ENCODE results near the gene AEN.

The AEN gene

GRCh38 chr15:88604381-88605188, 16.6 kb upstream of the AEN start:
- peaks cover 46% of the 10 kb centered on the region for H3K4me1 ChIP-seq (ENCODE audit: control insufficient read depth, insufficient read depth, low read length)
- H3K4me3 ChIP-seq (ENCODE audit: low read depth, low read length) = peak overlapping the region; percentile 63
- H3K9ac ChIP-seq (ENCODE audit: low read depth, low read length) = no peak overlapping the region
- H3K27me3 ChIP-seq (ENCODE audit: control insufficient read depth, insufficient read depth, low read length) = peaks cover 69% of the 10 kb centered on the region
- no peaks in the 10 kb centered on the region for H3K9me3 ChIP-seq (ENCODE audit: control insufficient read depth, insufficient read depth, low read length)
- no peak overlapping the region for H3K27ac ChIP-seq (ENCODE audit: low read depth, low read length)
- no peaks in the 10 kb centered on the region for H3K36me3 ChIP-seq (ENCODE audit: control insufficient read depth, insufficient read depth, low read length)

GRCh38 chr15:88605189-88606069, 15.7 kb upstream of the AEN start:
- Histone ChIP-seq H3K27ac (ENCODE audit: low read depth, low read length) (no peak overlapping the region), H3K9me3 (ENCODE audit: control insufficient read depth, insufficient read depth, low read length) (no peaks in the 10 kb centered on the region), H3K9ac (ENCODE audit: low read depth, low read length) (no peak overlapping the region), H3K36me3 (ENCODE audit: control insufficient read depth, insufficient read depth, low read length) (no peaks in the 10 kb centered on the region), H3K27me3 (ENCODE audit: control insufficient read depth, insufficient read depth, low read length) (peaks cover 74% of the 10 kb centered on the region), H3K4me1 (ENCODE audit: control insufficient read depth, insufficient read depth, low read length) (peaks cover 54% of the 10 kb centered on the region), H3K4me3 (ENCODE audit: low read depth, low read length) (peak overlapping the region; percentile 63)

- Histone ChIP-seq H3K27me3 (ENCODE audit: control insufficient read depth, insufficient read depth, low read length) (peaks cover 74% of the 10 kb centered on the region), H3K27ac (ENCODE audit: low read depth, low read length) (no peak overlapping the region)
Measured at GRCh38 chr15:88606070-88606794, 14.9 kb upstream of the AEN start.

GRCh38 chr15:88607951-88608350, 13.2 kb upstream of the AEN start:
- Histone ChIP-seq H3K9me3 (ENCODE audit: control insufficient read depth, insufficient read depth, low read length) (no peaks in the 10 kb centered on the region), H3K4me3 (ENCODE audit: low read depth, low read length) (no peak overlapping the region), H3K4me1 (ENCODE audit: control insufficient read depth, insufficient read depth, low read length) (peaks cover 74% of the 10 kb centered on the region), H3K9ac (ENCODE audit: low read depth, low read length) (no peak overlapping the region), H3K27me3 (ENCODE audit: control insufficient read depth, insufficient read depth, low read length) (peaks cover 66% of the 10 kb centered on the region), H3K36me3 (ENCODE audit: control insufficient read depth, insufficient read depth, low read length) (no peaks in the 10 kb centered on the region), H3K27ac (ENCODE audit: low read depth, low read length) (no peak overlapping the region)

More at GRCh38 chr15:88606070-88606794, 14.9 kb upstream of the AEN start:
- H3K4me1 ChIP-seq (ENCODE audit: control insufficient read depth, insufficient read depth, low read length) = peaks cover 61% of the 10 kb centered on the region
- no peaks in the 10 kb centered on the region for H3K9me3 ChIP-seq (ENCODE audit: control insufficient read depth, insufficient read depth, low read length)
- H3K36me3 ChIP-seq (ENCODE audit: control insufficient read depth, insufficient read depth, low read length) = no peaks in the 10 kb centered on the region
- H3K4me3 ChIP-seq (ENCODE audit: low read depth, low read length) = peak overlapping the region; percentile 63
- no peak overlapping the region for H3K9ac ChIP-seq (ENCODE audit: low read depth, low read length)

GRCh38 chr15:88608607-88609181, 12.4 kb upstream of the AEN start:
- Histone ChIP-seq H3K9ac (ENCODE audit: low read depth, low read length) (no peak overlapping the region), H3K36me3 (ENCODE audit: control insufficient read depth, insufficient read depth, low read length) (no peaks in the 10 kb centered on the region), H3K4me3 (ENCODE audit: low read depth, low read length) (no peak overlapping the region), H3K4me1 (ENCODE audit: control insufficient read depth, insufficient read depth, low read length) (peaks cover 72% of the 10 kb centered on the region), H3K27me3 (ENCODE audit: control insufficient read depth, insufficient read depth, low read length) (peaks cover 62% of the 10 kb centered on the region), H3K27ac (ENCODE audit: low read depth, low read length) (no peak overlapping the region), H3K9me3 (ENCODE audit: control insufficient read depth, insufficient read depth, low read length) (no peaks in the 10 kb centered on the region)

- H3K4me3 ChIP-seq (ENCODE audit: low read depth, low read length) = no peak overlapping the region
- H3K9me3 ChIP-seq (ENCODE audit: control insufficient read depth, insufficient read depth, low read length) = no peaks in the 10 kb centered on the region
- peaks cover 71% of the 10 kb centered on the region for H3K4me1 ChIP-seq (ENCODE audit: control insufficient read depth, insufficient read depth, low read length)
- no peak overlapping the region for H3K27ac ChIP-seq (ENCODE audit: low read depth, low read length)
- H3K9ac ChIP-seq (ENCODE audit: low read depth, low read length) = no peak overlapping the region
- no peaks in the 10 kb centered on the region for H3K36me3 ChIP-seq (ENCODE audit: control insufficient read depth, insufficient read depth, low read length)
- peaks cover 61% of the 10 kb centered on the region for H3K27me3 ChIP-seq (ENCODE audit: control insufficient read depth, insufficient read depth, low read length)
Measured at GRCh38 chr15:88609344-88610090, 11.6 kb upstream of the AEN start.

GRCh38 chr15:88610701-88611231, 10.4 kb upstream of the AEN start:
- Histone ChIP-seq H3K27ac (ENCODE audit: low read depth, low read length) (peak overlapping the region; percentile 5), H3K4me1 (ENCODE audit: control insufficient read depth, insufficient read depth, low read length) (peaks cover 77% of the 10 kb centered on the region), H3K27me3 (ENCODE audit: control insufficient read depth, insufficient read depth, low read length) (peaks cover 48% of the 10 kb centered on the region), H3K36me3 (ENCODE audit: control insufficient read depth, insufficient read depth, low read length) (no peaks in the 10 kb centered on the region), H3K4me3 (ENCODE audit: low read depth, low read length) (no peak overlapping the region), H3K9ac (ENCODE audit: low read depth, low read length) (no peak overlapping the region), H3K9me3 (ENCODE audit: control insufficient read depth, insufficient read depth, low read length) (no peaks in the 10 kb centered on the region)

GRCh38 chr15:88612186-88612796, 8.8 kb upstream of the AEN start:
- Histone ChIP-seq H3K27me3 (ENCODE audit: control insufficient read depth, insufficient read depth, low read length) (peaks cover 33% of the 10 kb centered on the region), H3K27ac (ENCODE audit: low read depth, low read length) (no peak overlapping the region), H3K9ac (ENCODE audit: low read depth, low read length) (no peak overlapping the region), H3K9me3 (ENCODE audit: control insufficient read depth, insufficient read depth, low read length) (no peaks in the 10 kb centered on the region), H3K4me1 (ENCODE audit: control insufficient read depth, insufficient read depth, low read length) (peaks cover 65% of the 10 kb centered on the region), H3K36me3 (ENCODE audit: control insufficient read depth, insufficient read depth, low read length) (no peaks in the 10 kb centered on the region), H3K4me3 (ENCODE audit: low read depth, low read length) (no peak overlapping the region)

- Histone ChIP-seq H3K27ac (ENCODE audit: low read depth, low read length) (no peak overlapping the region), H3K27me3 (ENCODE audit: control insufficient read depth, insufficient read depth, low read length) (peaks cover 24% of the 10 kb centered on the region)
Measured at GRCh38 chr15:88613074-88613944, 7.8 kb upstream of the AEN start.

More at GRCh38 chr15:88613074-88613944, 7.8 kb upstream of the AEN start:
- Histone ChIP-seq H3K4me3 (ENCODE audit: low read depth, low read length) (no peak overlapping the region), H3K9ac (ENCODE audit: low read depth, low read length) (no peak overlapping the region), H3K4me1 (ENCODE audit: control insufficient read depth, insufficient read depth, low read length) (peaks cover 63% of the 10 kb centered on the region), H3K36me3 (ENCODE audit: control insufficient read depth, insufficient read depth, low read length) (no peaks in the 10 kb centered on the region), H3K9me3 (ENCODE audit: control insufficient read depth, insufficient read depth, low read length) (no peaks in the 10 kb centered on the region)
